22Rv1 (cell line): ENCODE measurements around the gene KAT8.
A peak's percentile ranks its signal among the peaks of the same experiment; 100 is the strongest.
"Not testable (repeated sequence)": the region's sequence is repeated elsewhere in the genome, so short reads cannot be mapped to it uniquely, and the experiment has no call there.

Experiments used
- H3K27ac ChIP-seq: fragments of 450-650 bp; 2 replicates; pipeline ENCODE4 v1.5.1; 2017
- CTCF ChIP-seq: fragments of 450-650 bp; IDR thresholded peaks from 2 replicates; pipeline ENCODE4 v1.5.1; 2017; ENCODE audit warnings: mild to moderate bottlenecking
- ZFX ChIP-seq: fragments of 450-650 bp; IDR thresholded peaks from 2 replicates; pipeline ENCODE4 v1.6.1; 2017; ENCODE audit warnings: antibody characterized with exemption, borderline replicate concordance

Gene KAT8

GRCh38 chr16:31099860-31100638 lies 17.4 kb upstream of the KAT8 start:
- no peak for TF ChIP-seq CTCF
- TF ChIP-seq ZFX = no peak

GRCh38 chr16:31100876-31101641 lies 16.4 kb upstream of the KAT8 start:
- not testable (repeated sequence) for H3K27ac ChIP-seq

More at GRCh38 chr16:31099860-31100638, 17.4 kb upstream of the KAT8 start:
- no peak overlapping the region for H3K27ac ChIP-seq

GRCh38 chr16:31105677-31106213 lies 11.7 kb upstream of the KAT8 start:
- TF ChIP-seq CTCF (peak; percentile 98), ZFX (no peak)
- no peak overlapping the region for H3K27ac ChIP-seq

GRCh38 chr16:31106509-31107464 lies 10.7 kb upstream of the KAT8 start:
- H3K27ac ChIP-seq = no peak overlapping the region
- TF ChIP-seq ZFX = no peak
- TF ChIP-seq CTCF = no peak

GRCh38 chr16:31107465-31107867 lies 10.0 kb upstream of the KAT8 start:
- TF ChIP-seq CTCF (no peak), ZFX (no peak)
- peak overlapping the region; percentile 69 for H3K27ac ChIP-seq

- TF ChIP-seq CTCF (no peak), ZFX (no peak)
- H3K27ac ChIP-seq = peak within 1 kb of the TSS; percentile 69
These were observed 9.2 kb upstream of the KAT8 start, which contains the start of gene BCKDK for GRCh38 chr16:31108035-31108793. Gene BCKDK (plus strand): TSS chr16:31108386. CDS start chr16:31109224, 838 bp downstream.
